ENCODE measurements around the gene CSTF2.

CSTF2 gene

DNA sequence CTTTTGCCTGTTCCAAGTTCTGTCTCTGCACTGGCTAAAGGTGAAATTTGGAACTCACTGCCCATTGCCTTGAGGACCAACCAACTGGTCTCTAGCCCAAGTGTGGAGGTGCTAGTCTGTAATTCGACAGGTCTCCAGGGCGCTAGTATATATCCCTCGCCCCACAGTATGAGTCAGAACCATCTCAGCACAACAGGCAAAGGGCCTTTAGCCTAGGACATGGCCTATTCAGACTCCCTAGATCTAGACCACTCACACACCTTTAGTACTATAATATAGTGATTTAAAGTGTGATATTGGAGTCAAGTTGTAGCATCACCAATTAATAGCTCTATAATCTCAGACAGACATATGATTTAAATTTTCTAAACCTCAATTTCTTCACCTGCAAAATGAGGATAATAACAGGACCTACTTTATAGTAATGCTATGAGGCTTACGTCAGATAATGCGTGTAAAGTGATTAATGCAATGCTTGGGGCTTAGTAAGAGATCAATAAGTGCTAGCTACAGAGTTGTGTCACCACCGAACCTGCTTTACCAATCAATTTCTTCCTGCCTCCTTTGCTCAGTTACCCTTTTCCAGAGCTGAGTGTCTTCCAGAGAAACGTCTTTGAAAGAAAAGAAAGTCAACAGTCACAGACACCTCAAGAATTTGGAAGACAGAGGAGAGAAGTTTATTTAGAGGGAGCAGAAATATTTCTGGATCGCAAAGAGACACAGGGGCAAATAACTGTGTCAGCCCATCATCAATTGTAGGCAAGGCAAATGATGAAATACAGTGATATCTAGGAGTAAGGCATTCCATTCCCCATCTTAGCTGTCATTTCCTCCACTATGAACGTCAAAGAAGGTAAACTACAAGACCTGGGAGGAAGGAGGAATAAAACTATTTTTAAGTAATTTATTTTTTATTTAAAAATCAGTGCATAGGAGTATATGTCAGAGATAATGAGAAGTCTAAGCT is 51.7 kb downstream of the CSTF2 start:
- DNase-seq (ENCODE audit: low read depth, low spot score), result no peak

DNA sequence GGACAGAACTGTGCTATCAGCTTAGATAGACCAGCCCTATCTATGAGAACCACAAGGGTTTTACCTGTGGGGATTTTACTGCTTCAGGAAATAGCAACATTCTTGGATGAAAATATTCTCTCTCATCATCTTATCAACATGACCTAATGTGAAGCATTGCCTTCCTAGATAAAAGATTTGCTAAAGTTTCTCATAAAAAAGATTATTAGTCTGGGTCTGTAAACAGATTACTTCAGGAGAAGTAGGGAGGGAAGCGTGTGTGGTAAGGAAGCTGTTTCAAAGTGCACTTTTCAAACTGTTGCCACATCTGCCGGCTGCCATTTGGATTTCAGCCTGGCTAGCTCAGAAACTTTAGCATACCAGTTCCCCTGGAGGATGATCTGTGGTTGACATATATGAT is 54.1 kb downstream of the CSTF2 start, which contains the start of gene NOX1:
Gene NOX1 (minus strand): TSS at position 35 of the 400 bp plus-strand sequence. CDS start 220 bp downstream, outside the sequence.
- DNase-seq (ENCODE audit: low read depth, low spot score), result no peak

DNA sequence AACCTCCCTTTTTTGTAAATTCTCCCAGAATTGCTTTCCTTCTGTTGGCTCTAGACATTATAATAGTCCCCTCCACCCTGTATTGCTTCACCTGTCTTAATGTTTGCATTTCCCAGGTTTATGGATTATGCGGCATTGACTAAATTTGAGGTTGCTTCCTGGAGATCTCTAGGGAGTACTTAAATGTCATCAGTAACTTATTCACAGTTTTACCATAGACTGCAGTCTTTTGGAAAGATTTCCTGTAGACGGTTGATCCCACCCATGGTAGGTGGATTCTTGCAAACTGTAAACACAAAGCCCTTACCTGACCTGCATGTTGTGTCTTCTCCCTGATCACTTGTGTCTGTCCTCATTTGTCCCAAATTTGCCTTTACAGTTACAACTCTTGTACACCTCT is 60.2 kb downstream of the CSTF2 start:
- no peak for DNase-seq (ENCODE audit: low read depth, low spot score)

DNA sequence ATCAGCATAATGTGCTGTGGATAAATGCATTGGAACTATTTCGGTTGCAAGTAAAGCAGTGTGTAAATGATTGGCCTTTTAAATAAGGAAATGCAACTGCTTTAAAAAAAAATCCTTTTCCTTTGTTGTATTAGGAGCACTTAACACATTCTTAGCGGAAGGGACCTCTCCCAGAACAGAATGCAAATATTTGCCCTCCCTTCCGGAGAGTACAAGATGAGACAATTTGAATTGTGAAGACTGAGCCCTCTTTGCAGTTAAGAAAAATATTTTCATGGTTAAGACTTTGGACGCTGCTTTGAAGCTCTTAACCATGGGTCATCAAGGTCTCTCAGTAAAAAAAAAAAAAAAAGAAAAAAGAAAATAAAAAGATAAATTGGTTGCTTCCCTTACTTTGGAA is 63.5 kb downstream of the CSTF2 start:
- no peak for DNase-seq (ENCODE audit: low read depth, low spot score)

Measured in smooth muscle cell of the brain vasculature (primary cell).